CD4-positive, alpha-beta T cell treated with Interleukin-21 for 1 hour (primary cell): ENCODE measurements around the gene IRS2.

ENCODE experiments used
- DNase-seq: peaks from one replicate; pipeline ENCODE4 v3.0.0-alpha.2; 2020

The IRS2 gene

DNA sequence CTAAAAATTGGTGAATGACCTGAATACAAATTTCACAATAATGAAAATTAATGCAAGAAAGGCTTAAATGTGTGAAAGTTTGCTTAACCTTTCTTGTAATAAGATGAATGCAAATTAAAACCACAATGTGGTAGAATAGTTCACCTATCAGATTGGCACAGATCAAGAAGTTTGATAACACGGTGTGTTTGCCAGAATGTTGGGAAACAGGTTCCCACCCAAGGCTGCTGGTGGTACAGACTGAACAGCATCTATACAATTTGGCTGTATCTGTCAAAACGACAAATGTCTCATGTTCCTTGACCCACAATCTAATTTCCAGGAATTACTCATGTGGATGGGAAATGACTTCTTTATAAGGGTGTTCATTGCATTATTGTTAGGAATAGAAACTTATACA, 8.6 kb upstream of the IRS2 start:
- no peak for DNase-seq

DNA sequence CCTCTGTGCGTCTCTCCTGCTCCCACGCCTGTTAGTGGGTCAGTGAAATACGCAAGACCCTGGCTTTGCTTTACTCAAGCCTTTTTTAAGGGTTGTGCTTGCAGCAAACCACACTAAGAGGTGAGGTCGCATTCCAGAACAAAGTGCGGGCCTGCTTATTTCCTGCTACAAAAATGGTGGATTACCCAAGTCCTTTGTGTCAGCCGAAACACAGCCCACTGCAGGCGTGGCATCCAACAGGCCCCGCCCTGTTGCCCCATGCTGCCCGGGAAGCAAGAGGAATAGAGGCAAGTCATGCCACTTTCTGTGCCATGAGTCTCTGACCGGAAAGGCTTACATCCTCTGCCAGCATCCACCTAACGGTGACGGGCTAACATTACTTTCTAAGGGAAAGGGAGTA, 7.7 kb upstream of the IRS2 start:
- no peak for DNase-seq

DNA sequence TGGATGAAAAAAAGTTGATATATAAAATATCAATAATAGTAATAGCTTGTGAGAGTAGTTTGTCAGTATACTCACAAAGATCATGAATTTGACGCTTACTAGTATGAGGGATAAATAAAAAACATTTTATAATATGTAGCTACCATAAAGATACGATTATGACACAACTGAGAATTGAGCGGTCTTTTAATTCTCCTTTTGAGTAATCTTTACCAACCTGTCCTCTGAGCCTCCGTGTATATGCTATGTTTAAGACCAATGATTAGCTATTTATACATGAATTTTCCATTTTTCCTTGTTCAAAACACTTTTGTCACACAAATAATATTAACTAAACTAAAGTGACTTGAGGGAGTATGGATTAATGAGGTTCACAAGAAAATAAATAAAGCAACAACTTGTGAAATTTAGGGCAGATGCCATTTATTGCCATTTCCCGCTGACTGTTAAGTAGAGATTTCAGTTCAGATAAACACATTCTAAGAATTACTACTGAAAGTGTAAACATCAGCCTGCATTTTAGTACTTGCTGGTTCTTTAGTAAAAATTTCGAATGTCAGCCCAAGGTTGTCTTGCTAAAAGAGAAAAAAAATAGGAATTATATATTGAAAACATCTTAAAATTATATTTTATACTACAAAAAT, 6.2 kb upstream of the IRS2 start:
- DNase-seq: no peak

DNA sequence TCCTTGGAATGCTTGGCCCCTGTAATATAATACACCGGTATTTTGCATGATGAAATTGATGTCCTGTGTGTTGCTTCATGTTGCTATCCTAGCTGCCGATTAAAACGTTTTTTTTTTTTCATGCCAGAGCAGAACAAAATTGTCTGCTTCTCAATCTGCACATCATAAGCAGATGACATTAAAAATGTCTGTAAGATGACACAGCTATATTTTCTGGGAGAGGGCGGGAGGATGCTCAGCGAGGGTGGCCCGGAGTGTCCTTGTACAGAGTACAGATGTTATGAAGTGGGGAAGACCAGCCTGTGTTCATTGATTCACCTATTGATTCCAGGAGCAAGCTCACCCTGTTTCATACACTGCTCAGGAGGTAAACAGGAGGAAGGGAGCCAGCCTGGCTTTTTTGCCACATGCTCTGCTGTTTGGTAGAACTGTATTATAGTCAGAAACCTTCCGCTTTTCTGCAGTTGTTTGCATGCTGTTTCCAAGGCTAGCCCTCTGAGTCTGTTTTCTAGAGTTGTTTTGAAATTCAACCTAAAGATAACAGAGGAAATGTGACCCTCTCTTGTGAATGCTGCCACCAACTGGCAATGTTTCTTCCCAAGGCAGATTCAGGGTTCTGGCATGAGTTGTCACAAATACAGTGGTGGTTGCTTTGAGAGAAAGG, 4.7 kb upstream of the IRS2 start:
- DNase-seq: peak; percentile 56

DNA sequence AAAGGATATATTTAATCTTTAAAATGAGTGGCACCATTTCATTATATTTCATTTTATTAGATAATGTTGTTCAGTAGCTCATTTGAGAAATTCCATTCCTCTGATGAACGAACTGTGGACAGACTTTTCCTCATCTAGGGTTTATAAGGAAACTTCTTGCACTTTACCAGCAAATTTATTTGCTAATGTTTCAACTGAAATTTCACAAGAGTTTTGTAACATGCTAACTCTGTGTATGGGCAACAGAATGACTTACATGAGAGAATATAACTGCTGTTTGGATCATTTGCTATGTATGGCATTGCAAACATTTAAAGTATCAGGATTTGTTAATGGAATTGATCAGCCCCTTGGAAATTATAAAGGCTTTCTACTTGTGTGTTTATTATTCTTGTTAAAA, 3.7 kb upstream of the IRS2 start:
- DNase-seq: no peak

DNA sequence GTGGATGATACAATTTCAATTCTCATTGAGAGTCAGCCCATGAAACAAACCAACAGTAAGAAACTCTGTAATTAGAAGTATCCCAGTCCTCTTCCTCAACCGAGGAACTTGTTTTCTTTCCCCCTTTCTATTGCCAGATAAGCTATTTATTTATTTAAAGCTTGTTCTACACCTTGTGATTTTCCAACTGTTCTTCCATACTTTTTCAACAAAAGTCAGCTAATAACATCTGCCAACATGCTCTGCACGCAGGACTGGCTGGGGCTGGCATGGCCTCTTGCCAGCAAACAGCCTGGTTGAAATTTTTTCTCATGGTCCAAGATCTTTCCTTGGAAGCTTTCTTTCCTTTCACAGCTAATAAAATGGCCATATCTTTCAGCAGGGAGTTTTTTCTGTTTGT, 2.9 kb upstream of the IRS2 start:
- no peak for DNase-seq

DNA sequence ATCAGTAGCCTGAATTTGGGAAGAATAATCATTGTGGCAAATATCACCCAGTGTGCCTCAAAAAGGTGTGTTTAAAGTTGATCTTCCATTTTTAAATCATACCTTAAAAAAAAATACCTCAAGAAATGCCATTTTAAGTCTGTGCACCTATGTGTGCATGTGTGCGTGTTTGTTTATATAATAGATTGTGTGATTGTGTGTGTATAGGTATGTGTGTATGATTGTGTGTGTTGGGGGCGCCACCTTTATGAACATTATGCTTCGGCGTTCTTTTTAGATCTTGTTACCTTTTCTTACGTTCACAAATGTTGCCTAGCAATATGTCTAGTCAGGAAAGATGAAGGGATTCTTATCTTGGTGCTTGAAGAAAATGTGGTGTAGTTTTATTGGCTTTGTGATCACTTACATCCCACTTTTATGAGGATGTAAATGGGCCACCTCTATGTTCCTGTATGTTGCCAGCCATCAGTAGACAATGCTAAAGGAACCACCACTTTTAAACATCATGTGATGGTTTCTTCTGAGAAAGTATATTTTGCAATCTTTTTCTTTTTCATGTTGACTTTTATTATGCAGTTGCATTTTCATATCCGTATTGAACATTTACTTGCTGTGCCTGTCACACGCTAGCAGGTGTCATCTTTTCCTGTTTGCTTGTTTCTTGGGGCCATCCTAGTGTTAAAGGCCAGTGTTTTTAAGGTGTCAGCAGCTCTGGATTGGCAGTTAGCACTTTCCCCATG, 2.2 kb upstream of the IRS2 start:
- DNase-seq: no peak

DNA sequence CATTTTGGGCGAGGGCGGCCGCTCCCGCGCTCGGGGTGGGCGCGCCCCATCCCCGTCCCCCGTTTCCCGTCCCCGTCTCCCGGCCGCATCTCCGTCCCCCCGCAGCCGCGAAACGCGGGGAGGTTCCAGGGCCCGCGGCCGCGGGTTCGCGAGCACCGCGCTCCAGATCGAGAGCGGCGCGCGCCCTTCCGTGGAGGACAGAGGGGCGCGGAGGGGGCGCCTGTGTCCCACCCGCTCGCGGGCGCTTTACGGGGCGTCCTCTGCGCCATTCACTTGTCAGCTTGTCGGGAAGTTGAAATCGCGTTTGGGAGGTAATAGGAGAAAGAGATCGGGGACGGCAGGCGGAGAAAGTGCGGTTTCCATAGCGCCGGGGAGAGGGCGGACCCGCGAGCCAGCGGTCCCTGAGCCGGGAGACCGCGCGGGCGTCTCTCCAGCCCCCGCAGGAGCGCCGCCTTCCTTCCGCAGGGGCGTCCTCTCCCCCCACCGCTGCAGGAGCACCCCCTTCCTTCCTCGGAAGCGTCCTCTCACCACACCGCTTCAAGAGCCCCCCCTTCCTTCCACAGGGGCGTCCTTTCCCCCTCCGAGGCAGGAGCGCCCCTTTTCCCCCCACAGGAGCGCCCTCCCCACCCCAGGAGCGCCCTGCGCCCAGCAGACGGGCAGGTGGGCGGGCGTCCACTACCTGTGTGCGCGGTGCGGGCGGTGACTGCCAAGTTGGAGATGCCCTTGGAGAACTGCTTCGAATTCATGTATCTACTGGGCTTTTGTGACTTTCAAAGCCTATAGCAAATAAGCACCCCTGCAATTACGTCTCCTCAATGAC, 962 bp upstream of the IRS2 start:
- DNase-seq: no peak

DNA sequence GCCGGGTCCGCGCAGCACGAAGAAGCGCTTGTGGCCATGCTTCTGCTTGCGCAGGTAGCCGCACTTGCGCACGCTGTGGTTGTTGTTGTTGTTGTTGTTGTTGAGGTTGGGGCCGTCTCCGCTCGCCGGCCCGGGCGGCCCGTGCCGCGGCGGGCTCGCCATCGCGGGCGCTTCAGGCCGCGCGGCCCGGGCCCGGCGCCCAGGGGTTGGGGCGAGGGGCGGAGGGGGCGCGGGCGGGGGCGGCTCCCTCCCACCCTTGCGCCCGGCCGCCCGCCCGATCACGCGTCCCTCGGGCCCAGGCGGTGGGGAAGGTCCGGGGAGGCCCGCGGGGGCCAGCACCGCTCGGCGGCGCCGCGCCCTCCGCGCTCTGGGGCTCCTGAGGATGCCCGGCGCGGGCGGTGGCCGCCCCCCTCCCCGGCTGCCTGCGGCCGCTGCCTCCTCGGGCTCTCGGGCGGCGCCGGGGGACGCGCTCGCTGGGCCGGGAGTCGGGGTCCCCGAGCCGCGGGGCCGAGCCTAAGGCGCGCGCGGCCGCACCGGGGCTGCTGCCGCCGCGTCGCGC, 412 bp downstream of the IRS2 start:
- DNase-seq: no peak

DNA sequence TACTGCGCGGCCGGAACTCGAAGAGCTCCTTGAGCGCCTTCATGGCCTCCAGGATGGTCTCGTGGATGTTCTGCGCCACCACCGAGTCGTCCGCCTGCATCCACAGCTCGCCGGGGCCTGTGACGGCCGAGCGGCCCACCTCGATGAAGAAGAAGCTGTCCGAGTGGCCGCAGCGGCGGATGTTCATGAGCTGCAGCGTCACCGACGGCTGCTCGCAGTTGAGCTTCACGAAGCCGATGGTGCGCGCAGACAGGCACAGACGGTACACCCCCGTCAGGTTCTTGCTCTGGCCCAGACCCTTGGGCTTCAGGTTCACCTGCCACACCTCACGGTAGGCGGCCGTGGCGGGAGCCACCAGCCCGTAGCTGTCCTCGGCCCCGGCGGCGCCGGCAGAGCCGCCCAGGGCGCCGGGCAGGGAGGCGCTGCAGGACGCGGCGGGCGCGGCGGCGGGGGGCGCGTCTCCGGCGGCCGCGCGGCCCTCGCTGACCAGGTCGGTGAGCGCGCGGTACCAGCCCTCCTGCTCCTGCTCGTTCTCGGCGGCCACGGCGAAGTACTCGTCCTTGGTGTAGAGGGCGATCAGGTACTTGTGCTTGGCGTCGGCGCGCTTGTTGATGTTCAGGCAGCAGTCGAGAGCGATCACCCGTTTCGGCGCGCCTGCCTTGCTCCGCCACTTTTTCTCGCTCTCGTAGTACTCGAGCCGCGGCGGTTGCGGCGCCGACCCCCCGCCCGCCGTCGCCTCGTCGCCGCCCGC, 1.1 kb downstream of the IRS2 start:
- DNase-seq: peak; percentile 36

DNA sequence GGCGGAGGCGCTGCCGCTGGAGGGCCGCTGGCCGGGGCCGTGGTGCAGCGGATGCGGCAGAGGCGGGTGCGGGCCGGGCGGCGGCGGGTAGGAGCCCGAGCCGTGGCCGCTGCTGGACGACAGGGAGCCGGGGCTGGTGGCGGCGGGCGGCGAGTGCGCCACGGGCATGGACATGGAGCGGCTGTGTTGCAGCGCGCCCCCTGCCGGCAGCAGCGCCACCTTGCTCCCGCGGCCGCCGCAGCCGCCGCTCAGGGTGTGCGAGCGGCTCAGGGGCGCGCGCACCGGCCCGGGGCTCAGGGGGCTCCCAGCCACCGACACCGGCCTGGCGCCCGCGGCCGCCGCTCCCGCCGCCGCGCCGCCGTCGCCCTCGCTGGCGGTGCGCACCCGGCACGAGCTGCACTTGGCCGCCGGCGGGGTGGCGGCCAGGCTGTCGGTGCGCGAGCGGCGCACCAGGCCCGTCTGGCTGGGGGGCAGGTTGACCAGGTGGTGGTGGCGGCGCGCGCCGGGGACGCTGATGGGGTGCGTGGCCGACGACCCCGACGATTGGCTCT, 1.7 kb downstream of the IRS2 start:
- DNase-seq: peak; percentile 69

DNA sequence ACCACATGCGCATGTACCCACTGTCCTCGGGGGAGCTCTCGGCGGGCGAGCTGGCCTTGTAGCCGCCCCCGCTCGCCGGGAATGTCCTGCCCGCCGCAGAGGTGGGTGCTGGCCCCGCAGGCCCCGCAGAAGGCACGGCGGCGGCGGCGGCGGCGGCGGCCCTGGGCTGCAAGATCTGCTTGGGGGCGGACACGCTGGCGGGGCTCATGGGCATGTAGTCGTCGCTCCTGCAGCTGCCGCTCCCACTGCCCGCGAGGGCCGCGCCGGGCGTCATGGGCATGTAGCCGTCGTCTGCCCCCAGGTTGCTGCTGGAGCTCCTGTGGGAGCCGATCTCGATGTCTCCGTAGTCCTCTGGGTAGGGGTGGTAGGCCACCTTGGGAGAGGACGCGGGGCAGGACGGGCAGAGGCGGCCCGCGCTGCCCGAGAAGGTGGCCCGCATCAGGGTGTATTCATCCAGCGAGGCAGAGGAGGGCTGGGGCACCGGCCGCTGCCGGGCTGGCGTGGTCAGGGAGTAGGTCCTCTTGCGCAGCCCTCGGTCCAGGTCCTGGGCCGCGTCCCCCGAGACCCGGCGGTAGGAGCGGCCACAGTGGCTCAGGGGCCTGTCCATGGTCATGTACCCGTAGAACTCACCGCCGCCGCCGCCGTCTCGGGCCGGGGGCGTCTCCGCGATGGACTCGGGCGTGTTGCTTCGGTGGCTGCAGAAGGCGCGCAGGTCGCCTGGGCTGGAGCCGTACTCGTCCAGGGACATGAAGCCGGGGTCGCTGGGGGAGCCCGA, 2.4 kb downstream of the IRS2 start:
- DNase-seq: no peak

DNA sequence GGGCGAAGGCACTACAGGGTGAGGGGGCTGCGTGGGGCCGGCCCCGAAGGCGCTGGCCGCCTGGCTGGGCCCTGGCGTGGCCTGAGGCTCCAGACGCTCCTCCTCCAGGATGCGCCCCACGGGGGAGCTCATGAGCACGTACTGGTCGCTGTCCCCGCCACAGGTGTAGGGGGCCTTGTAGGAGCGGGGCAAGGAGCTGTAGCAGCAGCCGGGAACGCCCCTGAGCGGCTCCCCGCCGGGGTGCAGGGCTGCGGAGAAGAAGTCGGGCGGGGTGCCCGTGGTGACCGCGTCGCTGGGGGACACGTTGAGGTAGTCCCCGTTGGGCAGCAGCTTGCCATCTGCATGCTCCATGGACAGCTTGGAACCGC, 3.0 kb downstream of the IRS2 start:
- DNase-seq: no peak

DNA sequence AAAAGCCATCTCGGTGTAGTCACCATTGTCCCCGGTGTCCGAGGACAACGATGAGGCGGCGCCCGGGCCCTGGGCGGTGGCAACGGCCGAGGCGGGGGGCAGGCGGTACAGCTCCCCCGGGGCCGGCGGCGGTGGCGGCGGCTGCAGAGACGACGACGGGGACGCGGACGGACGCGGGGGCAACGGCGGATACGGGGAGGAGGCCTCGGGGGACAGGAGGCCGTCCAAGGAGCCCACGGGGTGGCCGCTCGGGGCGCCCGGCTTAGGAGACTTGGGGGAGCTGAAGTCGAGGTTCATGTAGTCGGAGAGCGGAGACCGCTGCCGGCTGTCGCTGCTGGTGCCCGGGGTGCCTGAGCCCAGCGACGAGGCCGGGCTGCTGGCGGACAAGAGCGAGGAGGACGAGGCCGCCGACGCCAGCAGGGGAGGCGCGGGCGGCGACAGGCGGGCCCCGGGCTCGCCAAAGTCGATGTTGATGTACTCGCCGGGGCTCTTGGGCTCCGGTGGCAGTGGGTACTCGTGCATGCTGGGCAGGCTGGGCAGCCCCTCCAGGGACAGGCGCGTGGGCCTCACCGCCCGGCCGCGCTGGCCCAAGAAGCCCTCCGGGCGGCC, 3.5 kb downstream of the IRS2 start:
- no peak for DNase-seq

DNA sequence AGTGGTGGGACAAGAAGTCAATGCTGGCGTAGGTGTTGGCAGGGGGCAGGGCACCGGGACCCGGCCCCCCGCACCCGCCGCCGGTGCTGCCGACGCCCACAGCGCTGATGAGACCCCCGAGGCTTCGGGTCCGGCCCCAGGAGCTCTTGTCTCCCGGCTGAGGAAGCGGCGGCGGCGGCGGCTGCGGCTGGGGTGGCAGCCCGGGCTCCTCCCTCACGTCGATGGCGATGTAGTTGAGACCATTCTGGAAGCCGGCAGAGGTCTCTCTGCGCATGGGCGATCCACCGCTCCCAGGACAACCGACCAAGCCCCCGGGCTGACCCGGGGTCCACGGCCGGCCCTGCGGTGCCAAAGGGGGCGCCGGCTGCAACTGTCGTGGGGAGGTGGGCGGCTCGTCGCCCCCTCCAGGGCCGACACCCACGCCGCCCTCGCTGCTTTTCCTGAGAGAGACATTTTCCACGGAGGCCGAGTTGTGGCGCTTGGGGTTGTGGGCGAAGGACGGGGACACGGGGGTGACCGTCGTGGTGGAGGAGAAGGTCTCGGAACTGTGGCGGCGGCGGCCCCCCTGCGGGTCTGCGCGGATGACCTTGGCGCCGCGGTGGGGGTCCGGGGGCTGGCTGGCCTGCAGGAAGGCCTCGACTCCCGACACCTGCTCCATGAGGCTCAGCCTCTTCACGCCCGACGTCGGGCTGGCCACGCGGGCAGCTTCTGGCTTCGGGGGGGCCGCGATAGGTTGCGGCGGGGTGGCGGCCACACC, 4.1 kb downstream of the IRS2 start:
- no peak for DNase-seq

DNA sequence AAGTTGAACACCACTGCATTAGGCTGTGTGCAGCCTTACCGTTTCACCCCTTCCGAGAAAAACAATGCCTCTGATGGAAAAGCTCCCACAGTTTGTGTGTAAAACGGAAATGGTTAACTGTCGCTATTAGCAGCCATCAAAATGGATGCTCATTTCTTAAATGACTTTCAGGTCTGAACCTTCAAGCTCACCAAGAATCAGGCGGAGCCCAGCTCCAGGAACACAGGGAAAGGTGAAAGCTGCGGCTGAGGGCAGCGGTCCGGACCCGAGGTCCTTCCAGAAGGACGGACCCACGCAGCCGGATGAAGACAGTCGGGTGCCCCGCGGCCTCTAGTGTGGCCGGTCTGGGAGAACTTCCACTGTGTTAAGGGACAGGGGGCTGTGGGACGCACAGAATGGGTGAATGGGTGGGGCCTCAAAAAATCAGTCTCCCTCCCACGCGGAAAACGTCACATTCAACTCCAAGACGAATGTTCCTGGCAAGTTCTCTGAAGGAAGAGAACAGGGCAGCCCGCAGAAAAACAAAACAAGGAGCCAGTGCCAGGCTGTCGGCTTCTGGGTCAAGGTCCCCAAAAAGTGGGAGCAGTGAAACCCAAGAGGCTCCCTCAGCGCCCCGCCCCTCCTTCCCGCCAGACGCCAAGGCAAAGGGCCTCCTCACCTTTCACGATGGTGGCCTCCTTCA, 4.9 kb downstream of the IRS2 start:
- DNase-seq: no peak

DNA sequence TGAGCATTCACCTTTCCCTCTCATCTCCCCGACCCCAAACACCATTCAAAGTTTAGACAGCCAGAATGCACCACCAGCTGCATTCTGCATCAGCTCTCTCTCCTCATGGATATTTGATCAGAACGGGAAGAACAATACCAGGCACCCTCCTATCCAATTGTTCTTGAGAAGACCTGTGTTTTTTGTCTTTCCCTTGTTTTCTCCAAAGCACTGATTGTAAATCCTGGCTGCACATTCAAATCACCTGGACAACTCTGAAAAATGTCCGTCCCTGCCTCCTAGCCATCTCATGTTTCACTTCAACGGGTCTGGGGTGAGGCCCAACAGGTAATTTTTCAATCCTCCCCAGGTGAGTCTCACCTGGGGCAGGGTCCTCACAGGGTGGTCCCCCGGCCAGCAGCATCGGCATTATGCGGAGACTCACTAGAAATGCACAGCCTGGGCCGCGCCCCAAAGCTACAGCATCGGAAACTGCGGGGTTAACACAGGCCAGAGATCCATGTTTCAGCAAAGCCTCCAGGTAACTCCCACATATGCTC, 5.5 kb downstream of the IRS2 start:
- DNase-seq: no peak

DNA sequence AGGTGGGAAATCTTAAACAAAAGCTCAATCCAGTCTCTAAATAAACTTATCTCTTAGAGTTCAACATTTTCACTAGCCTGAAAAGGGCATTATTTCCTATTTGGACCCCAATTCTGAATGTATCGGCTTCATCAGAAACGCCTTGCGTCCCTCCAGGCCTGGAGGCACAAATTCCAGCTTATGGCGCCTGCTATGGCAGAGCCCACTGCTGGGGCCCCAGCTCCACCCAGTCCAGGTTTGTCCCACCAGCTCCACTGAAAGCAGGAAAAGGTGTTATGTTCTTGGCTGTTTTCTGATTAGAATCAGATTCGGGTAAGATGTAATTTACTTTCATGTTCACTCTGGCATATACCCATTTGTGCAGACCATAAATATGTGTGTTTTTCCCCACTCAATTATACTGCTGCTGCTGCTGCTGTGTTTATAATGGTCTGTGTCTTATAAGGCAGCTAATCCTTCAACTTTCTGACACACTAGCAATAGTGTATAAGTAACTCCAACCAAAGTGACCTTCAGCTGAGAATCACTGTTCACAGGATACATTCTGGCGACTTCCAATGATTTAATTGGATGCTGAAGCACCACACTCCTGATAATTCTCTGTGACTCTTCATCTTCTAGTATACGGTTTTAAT, 6.4 kb downstream of the IRS2 start:
- DNase-seq: no peak

DNA sequence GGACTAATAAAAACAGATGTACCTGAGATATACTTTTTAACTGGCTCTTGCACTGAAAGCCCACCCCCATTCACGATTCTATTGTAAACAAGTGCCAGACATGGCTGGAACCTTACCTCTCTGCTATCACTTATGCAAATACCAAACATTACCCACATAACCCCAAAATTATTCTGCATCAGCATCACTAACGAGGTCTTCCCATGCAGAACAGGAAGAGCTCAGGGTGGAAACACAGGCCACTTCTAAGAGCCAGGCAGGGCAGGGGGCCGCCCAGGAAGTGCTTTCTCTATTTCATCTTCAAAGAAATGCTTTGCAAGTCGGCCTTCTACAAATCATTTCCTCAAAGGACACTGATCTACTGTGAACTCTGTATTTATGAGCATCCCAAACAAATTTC, 7.3 kb downstream of the IRS2 start:
- DNase-seq: peak; percentile 69
